Measurements from ENCODE around the gene RYR3. TPM values are rescaled to one million over a fixed set of nuclear protein-coding genes. Genes with fewer than 3 reads are reported as not detected.

The RYR3 gene
- total and polyA plus RNA-seq, 2 of the 13 experiments (the other 11 are each of a cell fraction or from before 2014, with no cell fraction given), result not detected

GRCh38 chr15:33852570-33852969 lies 541.8 kb downstream of the RYR3 start:
- no peak overlapping the region for H3K9ac ChIP-seq (ENCODE audit: insufficient read depth, low read depth, low read length)
- H3K4me1 ChIP-seq (ENCODE audit: insufficient read depth, low read length), result no peaks in the 10 kb centered on the region
- H3K4me3 ChIP-seq (replicated peaks in 1 of 3; ENCODE audit: insufficient read depth in 1 of 3, low read depth in 2 of 3, low read length in 3 of 3), result no peak overlapping the region
- H4K20me1 ChIP-seq (ENCODE audit: insufficient read depth, low read length), result no peaks in the 10 kb centered on the region
- no peak overlapping the region for H2AFZ ChIP-seq (ENCODE audit: low read length)
- no peak overlapping the region for H3K4me2 ChIP-seq (ENCODE audit: low read depth, low read length)
- H3K27me3 ChIP-seq (ENCODE audit: control insufficient read depth in 1 of 2, insufficient read depth in 2 of 2, low read length in 2 of 2), result no peaks in the 10 kb centered on the region
- ChIA-PET POLR2A (no interaction called here), CTCF (ENCODE audit: low intra/inter-chr PET ratio, low total read pairs) (no interaction called here)
- H3K36me3 ChIP-seq (replicated peaks in 1 of 2; ENCODE audit: control insufficient read depth in 1 of 2, insufficient read depth in 2 of 2, low read length in 2 of 2), result no peaks in the 10 kb centered on the region
- in situ Hi-C loops (cut with HindIII; ENCODE audit: extremely low pct_ligation_motif_present, low pct_unique_long_range_greater_than_20kb), result no loop called here
- no TSS peak for BruUV-seq (replicated peaks)
- no peak for ATAC-seq
- TF ChIP-seq SMAD3 (CRISPR knock-in tag; IDR thresholded peaks at IDR 0.05), result no peak
- TF ChIP-seq CENPT (CRISPR knock-in tag; IDR thresholded peaks at IDR 0.05; ENCODE audit: low read depth), result no peak
- no peaks in the 10 kb centered on the region for H3K79me2 ChIP-seq (ENCODE audit: insufficient read depth, low read length)
- intact Hi-C loops (cut with micrococcal nuclease; ENCODE audit: unreplicated experiment), result no loop called here
- no peak overlapping the region for H3K27ac ChIP-seq (ENCODE audit: extremely low read length, insufficient read depth, low read length)
- no peak for DNase-seq (ENCODE audit: low spot score)
- H3K9me3 ChIP-seq (ENCODE audit: low read length), result no peaks in the 10 kb centered on the region
- no peak for FAIRE-seq
- WGBS (ENCODE audit: low lambda C conversion rate), result 89% methylated on average over 2 of the region's 2 CpGs

DNA sequence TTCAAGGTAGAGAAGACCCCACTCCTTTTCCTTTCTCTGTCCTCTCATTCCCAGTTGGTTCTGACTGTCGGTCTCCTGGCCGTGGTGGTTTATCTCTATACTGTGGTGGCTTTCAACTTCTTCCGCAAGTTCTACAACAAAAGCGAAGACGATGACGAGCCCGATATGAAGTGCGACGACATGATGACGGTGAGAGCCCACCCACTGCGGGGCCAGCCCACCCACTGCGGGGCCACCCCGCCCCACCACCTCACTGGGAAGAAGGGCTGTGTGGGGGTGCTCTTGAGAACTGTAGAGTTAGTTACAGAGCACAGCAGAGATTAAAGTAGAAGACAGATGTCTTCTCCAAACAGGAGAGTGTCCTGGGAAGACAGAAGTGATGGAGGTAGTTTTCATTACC lies 547.0 kb downstream of the RYR3 start:
- FAIRE-seq (no peak), DNase-seq (ENCODE audit: low spot score) (no peak), ATAC-seq (no peak)
- H3K4me3 ChIP-seq (replicated peaks in 1 of 3; ENCODE audit: insufficient read depth in 1 of 3, low read depth in 2 of 3, low read length in 3 of 3), result no peak overlapping the region
- H3K79me2 ChIP-seq (ENCODE audit: insufficient read depth, low read length), result no peaks in the 10 kb centered on the region
- H3K27me3 ChIP-seq (ENCODE audit: control insufficient read depth in 1 of 2, insufficient read depth in 2 of 2, low read length in 2 of 2), result no peaks in the 10 kb centered on the region
- no peaks in the 10 kb centered on the region for H3K36me3 ChIP-seq (replicated peaks in 1 of 2; ENCODE audit: control insufficient read depth in 1 of 2, insufficient read depth in 2 of 2, low read length in 2 of 2)
- H3K4me1 ChIP-seq (ENCODE audit: insufficient read depth, low read length), result no peaks in the 10 kb centered on the region
- H3K4me2 ChIP-seq (ENCODE audit: low read depth, low read length), result no peak overlapping the region
- H3K9ac ChIP-seq (ENCODE audit: insufficient read depth, low read depth, low read length), result no peak overlapping the region
- no peaks in the 10 kb centered on the region for H4K20me1 ChIP-seq (ENCODE audit: insufficient read depth, low read length)
- no TSS peak for BruUV-seq (replicated peaks)
- 97% methylated on average over 13 of the region's 13 CpGs for WGBS (ENCODE audit: low lambda C conversion rate)
- H3K27ac ChIP-seq (ENCODE audit: extremely low read length, insufficient read depth, low read length), result no peak overlapping the region
- no peak overlapping the region for H2AFZ ChIP-seq (ENCODE audit: low read length)
- ChIA-PET POLR2A (no interaction called here), CTCF (ENCODE audit: low intra/inter-chr PET ratio, low total read pairs) (no interaction called here)
- no peaks in the 10 kb centered on the region for H3K9me3 ChIP-seq (ENCODE audit: low read length)
- in situ Hi-C loops (cut with HindIII; ENCODE audit: extremely low pct_ligation_motif_present, low pct_unique_long_range_greater_than_20kb) (no loop called here), intact Hi-C loops (cut with micrococcal nuclease; ENCODE audit: unreplicated experiment) (no loop called here)
- TF ChIP-seq RARG (CRISPR knock-in tag; IDR thresholded peaks at IDR 0.05; ENCODE audit: low read depth) (no peak), ATF1 (CRISPR knock-in tag; IDR thresholded peaks at IDR 0.05) (no peak), ZNF772 (CRISPR knock-in tag; IDR thresholded peaks at IDR 0.05) (no peak), CENPBD1 (CRISPR knock-in tag; IDR thresholded peaks at IDR 0.05; ENCODE audit: borderline replicate concordance, low read depth) (no peak), HCFC1 (IDR thresholded peaks at IDR 0.05; ENCODE audit: low read depth, low read length) (no peak)

All from HepG2 (cell line).